K562 (cell line): ENCODE measurements around the gene HSPA1B. TPM values are rescaled to one million over a fixed set of nuclear protein-coding genes. Genes with fewer than 3 reads are reported as not detected.
A peak's percentile ranks its signal among the peaks of the same experiment; 100 is the strongest.

ENCODE experiments used
- ARID2 ChIP-seq: fragments of 450-650 bp; IDR thresholded peaks from 2 replicates; pipeline ENCODE4 v1.6.1; 2017; ENCODE audit warnings: antibody characterized with exemption, mild to moderate bottlenecking
- ARID3A ChIP-seq: IDR thresholded peaks from 2 replicates; pipeline ENCODE4 v1.6.1; 2012; ENCODE audit warnings: low read depth, low read length, improper control_type of control experiment, borderline replicate concordance
- ATF3 ChIP-seq, 2 experiments: fragments of 450-650 bp in 1 of 2; sonication (generic) in 1 of 2; formaldehyde crosslinking in 1 of 2; IDR thresholded peaks in 1 of 2; conservative IDR thresholded peaks in 1 of 2; 2 replicates each; pipeline versions ENCODE4 v1.6.1 to v1.8.1; 2016 to 2023; ENCODE audit warnings: mild to moderate bottlenecking in 2 of 2, moderate library complexity in 2 of 2, inconsistent platforms in 1 of 2, missing genetic modification reagents in 1 of 2
- ATF6 ChIP-seq: sonication (generic); formaldehyde crosslinking; IDR thresholded peaks from 2 replicates; pipeline ENCODE4 v1.4.0; 2020; ENCODE audit warnings: mild to moderate bottlenecking, missing genetic modification reagents
- CAMTA2 ChIP-seq: fragments of 250-450 bp; sonication (Bioruptor Pico); conservative IDR thresholded peaks from 2 replicates; pipeline ENCODE4 v1.5.1; 2022
- HIVEP1 ChIP-seq: fragments of 250-450 bp; sonication (Bioruptor Pico); IDR thresholded peaks from 2 replicates; pipeline ENCODE4 v1.4.0; 2020; ENCODE audit warnings: mild to moderate bottlenecking
- HLTF ChIP-seq: fragments of 450-650 bp; IDR thresholded peaks from 2 replicates; pipeline ENCODE4 v1.6.1; 2016
- POLR2AphosphoS2 ChIP-seq: IDR thresholded peaks from 2 replicates; pipeline ENCODE4 v1.6.1; 2012; ENCODE audit warnings: low read length, improper control_type of control experiment
- SMAD1 ChIP-seq: fragments of 150-350 bp; IDR thresholded peaks from 2 replicates; pipeline ENCODE4 v1.6.1; 2014; ENCODE audit warnings: low read length, low read depth; ENCODE audit not compliant: partially characterized antibody
- TRIM28 ChIP-seq: fragments of 450-650 bp; IDR thresholded peaks from 2 replicates; pipeline ENCODE4 v1.6.1; 2017
- XRCC5 ChIP-seq: fragments of 200-400 bp; formaldehyde crosslinking; IDR thresholded peaks from 2 replicates; pipeline ENCODE4 v1.6.1; 2017; ENCODE audit warnings: low read depth, mild to moderate bottlenecking, low read length
- ZBTB1 ChIP-seq: sonication (generic); formaldehyde crosslinking; IDR thresholded peaks from 2 replicates; pipeline ENCODE4 v1.8.1; 2023; ENCODE audit warnings: missing genetic modification reagents, low read depth, mild to moderate bottlenecking, borderline replicate concordance
- ZNF395 ChIP-seq: fragments of 200-800 bp; sonication (Bioruptor generic); IDR thresholded peaks from 2 replicates; pipeline ENCODE4 v1.6.1; 2017; ENCODE audit warnings: missing genetic modification characterization, missing compliant biosample characterization
- ZNF398 ChIP-seq: fragments of 250-450 bp; sonication (Bioruptor Pico); IDR thresholded peaks from 2 replicates; pipeline ENCODE4 v1.8.0; 2021; ENCODE audit warnings: moderate library complexity, mild to moderate bottlenecking, inconsistent platforms
- ZNF449 ChIP-seq: fragments of 250-450 bp; sonication (Bioruptor Pico); IDR thresholded peaks from 2 replicates; pipeline ENCODE4 v1.8.0; 2022; ENCODE audit warnings: moderate library complexity, mild to moderate bottlenecking, inconsistent platforms
- ZNF586 ChIP-seq: fragments of 450-650 bp; formaldehyde crosslinking; conservative IDR thresholded peaks from 2 replicates; pipeline ENCODE4 v1.4.0; 2020; ENCODE audit warnings: mild to moderate bottlenecking, moderate library complexity
- polyA plus RNA-seq, 8 experiments: library from polyadenylated mRNA; depleted of rRNA in 4 of 8; stranded (reverse) in 5 of 8; unstranded in 3 of 8; fragments of >200 nt; fragmentation: Nextera tagmentation in 2 of 8; fragmentation: Illumina TruSeq in 1 of 8; extraction: Ambion mirVana in 2 of 8; extraction: Trizol in 1 of 8; gene quantifications; 2 replicates each; pipeline versions ENCODE4 v1.2.1 to v1.2.3, GENCODE V29; 2011 to 2014; ENCODE audit warnings: inconsistent platforms in 1 of 8, missing spikeins in 1 of 8
- total RNA-seq, 7 experiments: library from RNA; depleted of rRNA in 6 of 7; stranded (reverse); fragments of >200 nt in 6 of 7; fragmentation: Illumina TruSeq in 2 of 7; extraction: Trizol in 2 of 7; gene quantifications; 2 replicates each; pipeline versions ENCODE4 v1.2.1 to v1.2.3, GENCODE V29; 2011 to 2021; ENCODE audit warnings: low replicate concordance in 1 of 7

The HSPA1B gene
- total and polyA plus RNA-seq, 9 of the 15 experiments (the other 6 are each of a cell fraction or from before 2014, with no cell fraction given), result 0.27 to 227 (median 51.2) TPM

GRCh38 chr6:31862344-31863235 is 35.1 kb downstream of the HSPA1B start, which contains the start of gene NEU1 (continued):
- TF ChIP-seq POLR2AphosphoS2 (peak; percentile 99), ARID2 (no peak; the same call in 1 of the 2 replicates), TRIM28 (peak; percentile 76; the same call in 1 of the 2 replicates), CAMTA2 (CRISPR knock-in tag) (no peak), HIVEP1 (CRISPR knock-in tag) (peak; percentile 88; the same call in 1 of the 2 replicates), ATF3 (IDR thresholded peaks at IDR 0.05) (peak; percentile 92), ATF3 (CRISPR knock-in tag; conservative IDR thresholded peaks at IDR 0.05) (no peak; the same call in 1 of the 2 replicates), ZNF586 (CRISPR knock-in tag) (no peak), ZBTB1 (0 out of 2 replicates have a peak, but pooled peaks have one; percentile 64), ZNF395 (CRISPR knock-in tag) (no peak; the same call in 1 of the 2 replicates), ZNF449 (no peak), XRCC5 (peak; percentile 45), HLTF (0 out of 2 replicates have a peak, but pooled peaks have one; percentile 85), ARID3A (peak; percentile 55; the same call in 1 of the 2 replicates), ATF6 (CRISPR knock-in tag) (no peak; the same call in none of the 2 replicates), ZNF398 (CRISPR knock-in tag) (no peak), SMAD1 (no peak)
